Mesendoderm (in vitro differentiated cells): ENCODE data around the gene BICDL2.

Source experiments
- DNase-seq: peaks from one replicate; pipeline ENCODE4 v3.0.0; 2013
- H2AK5ac ChIP-seq: 2 replicates; pipeline ENCODE4 v1.6.1; 2013; ENCODE audit warnings: low read length, inconsistent platforms
- H2BK120ac ChIP-seq: 2 replicates; pipeline ENCODE4 v1.6.1; 2013; ENCODE audit warnings: low read depth, mild to moderate bottlenecking, low read length, moderate library complexity, mixed read lengths
- H2BK15ac ChIP-seq: replicated peaks from 2 replicates; pipeline ENCODE4 v1.6.1; 2013; ENCODE audit warnings: low read depth, mild to moderate bottlenecking, moderate library complexity
- H2BK5ac ChIP-seq: 2 replicates; pipeline ENCODE4 v1.6.1; 2013; ENCODE audit warnings: low read length, inconsistent platforms
- H3K18ac ChIP-seq: 2 replicates; pipeline ENCODE4 v1.6.1; 2013; ENCODE audit warnings: mild to moderate bottlenecking, low read length, mixed read lengths
- H3K23ac ChIP-seq: one replicate; pipeline ENCODE4 v1.6.1; 2013; ENCODE audit warnings: low read length
- H3K27ac ChIP-seq: 2 replicates; pipeline ENCODE4 v1.5.1; 2013; ENCODE audit warnings: low read depth, mild to moderate bottlenecking, inconsistent platforms, low read length, moderate library complexity
- H3K27me3 ChIP-seq: 2 replicates; pipeline ENCODE4 v1.6.1; 2013; ENCODE audit warnings: low read length, control low read depth, mild to moderate bottlenecking, inconsistent platforms; ENCODE audit not compliant: insufficient read depth, poor library complexity
- H3K36me3 ChIP-seq: 2 replicates; pipeline ENCODE4 v1.6.1; 2013; ENCODE audit warnings: low read length, inconsistent platforms; ENCODE audit not compliant: control insufficient read depth, insufficient read depth
- H3K4ac ChIP-seq: one replicate; pipeline ENCODE4 v1.6.1; 2013; ENCODE audit warnings: low read depth, mild to moderate bottlenecking, low read length, moderate library complexity
- H3K4me1 ChIP-seq: 2 replicates; pipeline ENCODE4 v1.6.1; 2013; ENCODE audit warnings: low read depth, low read length, inconsistent platforms; ENCODE audit not compliant: control insufficient read depth
- H3K4me2 ChIP-seq: 2 replicates; pipeline ENCODE4 v1.6.1; 2013; ENCODE audit warnings: low read length
- H3K4me3 ChIP-seq: 2 replicates; pipeline ENCODE4 v1.5.1; 2013; ENCODE audit warnings: mild to moderate bottlenecking, low read length
- H3K56ac ChIP-seq: one replicate; pipeline ENCODE4 v1.6.1; 2013; ENCODE audit warnings: low read length
- H3K79me1 ChIP-seq: 2 replicates; pipeline ENCODE4 v1.6.1; 2013; ENCODE audit warnings: low read length, inconsistent platforms
- H3K79me2 ChIP-seq: 2 replicates; pipeline ENCODE4 v1.6.1; 2013; ENCODE audit warnings: mild to moderate bottlenecking, low read length; ENCODE audit not compliant: control insufficient read depth, insufficient read depth
- H3K9ac ChIP-seq: 2 replicates; pipeline ENCODE4 v1.6.1; 2013; ENCODE audit warnings: low read length, inconsistent platforms
- H4K5ac ChIP-seq: one replicate; pipeline ENCODE4 v1.6.1; 2013; ENCODE audit warnings: low read length
- H4K8ac ChIP-seq: one replicate; pipeline ENCODE4 v1.6.1; 2013; ENCODE audit warnings: low read depth, mild to moderate bottlenecking, control low read depth, low read length, moderate library complexity
- WGBS: extraction: QIAGEN DNeasy Blood & Tissue Kit; methylation state at CpG from one replicate; pipeline ENCODE4 v1.1.7; 2013; ENCODE audit warnings: low lambda C conversion rate, missing lambda C conversion rate; ENCODE audit not compliant: insufficient coverage; ENCODE audit errors: extremely low coverage; 5-methylcytosine and 5-hydroxymethylcytosine counted together

BICDL2 gene

GRCh38 chr16:3017794-3018506 is 18.8 kb downstream of the BICDL2 start, which contains the start of gene CLDN6:
Gene CLDN6 (minus strand): TSS chr16:3018183. CDS start chr16:3016021, 2,162 bp downstream.
- peak within 1 kb of the TSS; percentile 29 for H3K23ac ChIP-seq
- WGBS = no CpG with 5 or more reads among the region's 52 CpGs

GRCh38 chr16:3017344-3017743 is 19.4 kb downstream of the BICDL2 start:
- no peak overlapping the region for H4K8ac ChIP-seq
- peaks cover 3% of the 10 kb centered on the region for H3K79me1 ChIP-seq
- H3K4me1 ChIP-seq = peaks cover 3% of the 10 kb centered on the region
- no peak overlapping the region for H2BK15ac ChIP-seq
- no peaks in the 10 kb centered on the region for H3K27me3 ChIP-seq
- H3K4me2 ChIP-seq = peak overlapping the region; percentile 94
- H3K79me2 ChIP-seq = peaks cover 21% of the 10 kb centered on the region
- H3K4me3 ChIP-seq = peak overlapping the region; percentile 89
- H3K56ac ChIP-seq = peak overlapping the region; percentile 97
- H3K4ac ChIP-seq = peak overlapping the region; percentile 93
- H2BK5ac ChIP-seq = peak overlapping the region; percentile 76
- H2BK120ac ChIP-seq = no peak overlapping the region
- WGBS = no CpG with 5 or more reads among the region's 20 CpGs
- H2AK5ac ChIP-seq = peak overlapping the region; percentile 69
- peak overlapping the region; percentile 29 for H3K23ac ChIP-seq
- peak overlapping the region; percentile 70 for H3K18ac ChIP-seq
- H3K9ac ChIP-seq = peak overlapping the region; percentile 98
- peak overlapping the region; percentile 60 for H3K27ac ChIP-seq
- peaks cover 2% of the 10 kb centered on the region for H3K36me3 ChIP-seq
- no peak overlapping the region for H4K5ac ChIP-seq
- DNase-seq = no peak

More at GRCh38 chr16:3017794-3018506, 18.8 kb downstream of the BICDL2 start, which contains the start of gene CLDN6:
- no peak within 1 kb of the TSS for H4K8ac ChIP-seq
- H2BK15ac ChIP-seq = no peak within 1 kb of the TSS
- H2BK5ac ChIP-seq = peak within 1 kb of the TSS; percentile 84
- peak within 1 kb of the TSS; percentile 81 for H3K27ac ChIP-seq
- H3K4me1 ChIP-seq = peaks cover 9% of the 10 kb centered on the region
- H3K4ac ChIP-seq = peak within 1 kb of the TSS; percentile 93
- peak within 1 kb of the TSS; percentile 97 for H3K56ac ChIP-seq
- peaks cover 6% of the 10 kb centered on the region for H3K79me1 ChIP-seq
- H2AK5ac ChIP-seq = peak within 1 kb of the TSS; percentile 69
- peak within 1 kb of the TSS; percentile 92 for H3K18ac ChIP-seq
- peak within 1 kb of the TSS; percentile 94 for H3K4me2 ChIP-seq
- H3K36me3 ChIP-seq = peaks cover 2% of the 10 kb centered on the region
- H4K5ac ChIP-seq = no peak within 1 kb of the TSS
- peaks cover 21% of the 10 kb centered on the region for H3K79me2 ChIP-seq
- H3K9ac ChIP-seq = peak within 1 kb of the TSS; percentile 98
- H3K4me3 ChIP-seq = peak within 1 kb of the TSS; percentile 89
- no peaks in the 10 kb centered on the region for H3K27me3 ChIP-seq
- peak; percentile 98 for DNase-seq
- H2BK120ac ChIP-seq = no peak within 1 kb of the TSS

DNA sequence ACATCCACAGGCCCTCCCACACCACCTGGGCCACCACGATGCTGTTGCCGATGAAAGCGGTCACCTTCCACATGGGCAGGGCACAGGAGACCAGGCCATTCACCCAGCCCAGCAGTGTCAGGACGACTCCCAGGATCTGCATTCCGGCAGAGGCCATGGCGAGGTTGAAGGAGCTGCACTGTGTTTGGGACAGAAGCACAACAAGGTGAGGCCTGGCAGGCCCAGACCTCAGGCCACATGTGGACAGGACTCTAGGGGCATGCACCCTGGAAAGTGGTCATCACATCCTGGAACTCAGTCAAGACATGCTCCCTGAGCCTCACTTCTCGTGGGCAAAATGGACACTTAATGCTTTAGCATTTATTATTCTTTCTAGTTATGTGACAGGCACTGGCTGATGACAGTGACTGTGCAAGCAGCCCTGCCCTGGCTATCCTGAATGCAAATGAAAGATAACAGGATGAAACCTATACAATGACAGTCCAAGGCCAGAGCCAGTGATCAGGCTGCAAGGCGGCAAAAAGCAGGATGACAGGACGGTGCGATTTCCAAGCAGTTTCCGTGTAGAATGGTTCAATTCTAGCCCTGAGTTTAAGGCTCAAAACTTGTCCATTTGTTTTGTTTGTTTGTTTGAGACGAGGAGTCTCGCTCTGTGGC is 20.8 kb downstream of the BICDL2 start:
- peaks cover 3% of the 10 kb centered on the region for H3K79me1 ChIP-seq
- peaks cover 21% of the 10 kb centered on the region for H3K79me2 ChIP-seq
- no peak overlapping the region for H3K23ac ChIP-seq
- no peak overlapping the region for H4K8ac ChIP-seq
- no peak overlapping the region for H3K27ac ChIP-seq
- H3K27me3 ChIP-seq = no peaks in the 10 kb centered on the region
- H2BK15ac ChIP-seq = no peak overlapping the region
- no peak overlapping the region for H3K4ac ChIP-seq
- DNase-seq = no peak
- no peak overlapping the region for H3K4me2 ChIP-seq
- H3K56ac ChIP-seq = no peak overlapping the region
- no peak overlapping the region for H4K5ac ChIP-seq
- H3K36me3 ChIP-seq = peaks cover 2% of the 10 kb centered on the region
- H3K9ac ChIP-seq = peak overlapping the region; percentile 9
- H2BK120ac ChIP-seq = no peak overlapping the region
- H3K4me1 ChIP-seq = no peaks in the 10 kb centered on the region
- H3K18ac ChIP-seq = no peak overlapping the region
- no peak overlapping the region for H2BK5ac ChIP-seq
- no peak overlapping the region for H3K4me3 ChIP-seq
- WGBS = no CpG with 5 or more reads among the region's 13 CpGs
- H2AK5ac ChIP-seq = no peak overlapping the region

- Histone ChIP-seq H3K9ac (no peak overlapping the region), H3K79me1 (peaks cover 3% of the 10 kb centered on the region), H2BK15ac (no peak overlapping the region), H4K8ac (no peak overlapping the region), H3K4me1 (no peaks in the 10 kb centered on the region), H3K27me3 (no peaks in the 10 kb centered on the region), H3K4ac (no peak overlapping the region), H3K79me2 (peaks cover 17% of the 10 kb centered on the region), H3K36me3 (peaks cover 2% of the 10 kb centered on the region), H2AK5ac (no peak overlapping the region), H3K4me2 (no peak overlapping the region), H3K4me3 (no peak overlapping the region), H3K56ac (no peak overlapping the region), H4K5ac (no peak overlapping the region), H3K23ac (no peak overlapping the region), H2BK120ac (no peak overlapping the region), H3K18ac (no peak overlapping the region), H2BK5ac (no peak overlapping the region), H3K27ac (no peak overlapping the region)
- WGBS = no CpG with 5 or more reads among the region's 6 CpGs
- DNase-seq = no peak
Measured at GRCh38 chr16:3014971-3015370, 21.8 kb downstream of the BICDL2 start.

DNA sequence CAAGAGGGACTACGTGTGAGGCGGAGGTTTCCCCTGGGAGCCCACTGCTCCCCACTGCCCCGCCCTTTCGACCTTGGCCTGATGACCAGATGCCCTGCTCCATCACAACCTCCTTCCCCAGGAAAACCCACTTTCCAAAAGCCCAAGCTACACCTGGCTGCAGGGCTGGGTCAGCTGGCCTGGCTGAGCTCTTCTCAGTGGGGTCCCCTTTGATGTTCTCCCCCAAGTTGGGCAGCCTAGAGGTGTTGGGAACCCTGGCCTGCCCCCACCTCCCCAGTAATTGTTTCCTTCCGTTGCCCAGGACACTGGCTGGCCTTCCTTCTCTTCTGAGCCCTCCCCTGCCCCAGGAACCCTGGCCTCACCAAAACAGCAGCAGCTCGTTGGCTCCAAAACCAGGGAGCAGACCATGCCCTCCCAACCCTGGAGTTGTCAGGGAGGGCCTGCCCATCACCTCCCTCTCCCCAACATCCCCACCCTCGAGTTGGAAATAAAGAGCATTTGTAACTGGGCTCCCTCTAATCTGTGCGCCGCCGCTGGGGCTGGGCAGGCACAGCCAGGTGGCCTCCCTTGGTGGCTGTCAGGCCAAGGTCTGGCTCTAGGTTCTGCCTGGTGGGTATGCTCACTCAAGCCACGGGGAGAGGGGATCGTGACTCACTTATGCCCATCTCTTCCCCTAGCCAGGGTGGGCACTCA is 22.6 kb downstream of the BICDL2 start:
- peaks cover 17% of the 10 kb centered on the region for H3K79me2 ChIP-seq
- H3K9ac ChIP-seq = no peak overlapping the region
- no peak for DNase-seq
- H3K18ac ChIP-seq = no peak overlapping the region
- no peak overlapping the region for H3K4me3 ChIP-seq
- H2AK5ac ChIP-seq = no peak overlapping the region
- no peak overlapping the region for H3K27ac ChIP-seq
- WGBS = no CpG with 5 or more reads among the region's 12 CpGs
- H2BK5ac ChIP-seq = no peak overlapping the region
- no peak overlapping the region for H2BK120ac ChIP-seq
- no peak overlapping the region for H3K56ac ChIP-seq
- H4K5ac ChIP-seq = no peak overlapping the region
- no peak overlapping the region for H3K23ac ChIP-seq
- no peak overlapping the region for H3K4ac ChIP-seq
- no peak overlapping the region for H2BK15ac ChIP-seq
- H3K4me2 ChIP-seq = no peak overlapping the region
- no peaks in the 10 kb centered on the region for H3K27me3 ChIP-seq
- peaks cover 3% of the 10 kb centered on the region for H3K79me1 ChIP-seq
- peaks cover 2% of the 10 kb centered on the region for H3K36me3 ChIP-seq
- H3K4me1 ChIP-seq = no peaks in the 10 kb centered on the region
- no peak overlapping the region for H4K8ac ChIP-seq
